Stimulated activated naive B cell treated with anti-CD40 and anti-IgM and Interleukin-4, amounts not matched to agents 10 μg/mL and 1 μg/mL and 100 μg/mL, for 72 hours (primary cell): ENCODE measurements around the gene ENOSF1.

ENCODE experiments used
- ATAC-seq, 2 donors: fragments of 150-1000 bp; cut with Tn5 transposase; replicated peaks; 2 replicates each; pipeline ENCODE4 v1.10.0; 2021; ENCODE audit warnings: moderate library complexity in 1 of 2
- DNase-seq: peaks from one replicate; pipeline ENCODE4 v3.0.0; 2021
- H3K27ac Mint-ChIP-seq: one replicate; pipeline ENCODE4 v1.8.0; 2022; ENCODE audit warnings: mild to moderate bottlenecking, mixed read lengths
- H3K27me3 Mint-ChIP-seq, 2 donors: one replicate each; pipeline ENCODE4 v1.8.0; 2022; ENCODE audit warnings: mixed read lengths in 2 of 2
- H3K36me3 Mint-ChIP-seq, 2 donors: one replicate each; pipeline ENCODE4 v1.8.0; 2022; ENCODE audit warnings: mixed read lengths in 2 of 2, mild to moderate bottlenecking in 1 of 2
- H3K4me1 Mint-ChIP-seq, 2 donors: one replicate each; pipeline ENCODE4 v1.8.0; 2022; ENCODE audit warnings: mixed read lengths in 2 of 2, mild to moderate bottlenecking in 1 of 2
- H3K4me3 Mint-ChIP-seq, 2 donors: one replicate each; pipeline ENCODE4 v1.8.0; 2022; ENCODE audit warnings: mild to moderate bottlenecking in 2 of 2, mixed read lengths in 2 of 2, moderate library complexity in 1 of 2
- H3K9me3 Mint-ChIP-seq, 2 donors: one replicate each; pipeline ENCODE4 v1.8.0; 2022; ENCODE audit warnings: mixed read lengths in 2 of 2, mild to moderate bottlenecking in 1 of 2

ENOSF1 gene

GRCh38 chr18:622289-622688 is 90.1 kb downstream of the ENOSF1 start:
- peaks cover 7 to 15% of the 10 kb centered on the region in 2 donors for H3K27me3 Mint-ChIP-seq
- H3K27ac Mint-ChIP-seq = no peak overlapping the region
- no peaks in the 10 kb centered on the region for H3K36me3 Mint-ChIP-seq
- peaks cover 0 to 2% of the 10 kb centered on the region in 2 donors for H3K4me1 Mint-ChIP-seq
- H3K4me3 Mint-ChIP-seq = no peak overlapping the region
- DNase-seq (no peak), ATAC-seq (no peak)
- no peaks in the 10 kb centered on the region for H3K9me3 Mint-ChIP-seq

GRCh38 chr18:621291-622043 is 91.0 kb downstream of the ENOSF1 start:
- no peaks in the 10 kb centered on the region for H3K36me3 Mint-ChIP-seq
- H3K27ac Mint-ChIP-seq = no peak overlapping the region
- H3K4me1 Mint-ChIP-seq = peaks cover 0 to 2% of the 10 kb centered on the region in 2 donors
- DNase-seq = no peak
- ATAC-seq = no peak
- no peaks in the 10 kb centered on the region for H3K9me3 Mint-ChIP-seq
- H3K4me3 Mint-ChIP-seq = no peak overlapping the region
- H3K27me3 Mint-ChIP-seq = peaks cover 7 to 15% of the 10 kb centered on the region in 2 donors
